Lower leg skin (tissue), 4 donors: ENCODE results near the gene GTF3A. TPM values are rescaled to one million over a fixed set of nuclear protein-coding genes. Genes with fewer than 3 reads are reported as not detected.

Source experiments
- DNase-seq, 2 donors: peaks; one replicate each; pipeline ENCODE4 v3.0.0-alpha.2; 2019; ENCODE audit warnings: low spot score in 2 of 2
- H3K4me3 ChIP-seq: fragments of 200-600 bp; sonication (generic); 2 replicates; pipeline ENCODE4 v1.5.1; 2017; ENCODE audit warnings: mild to moderate bottlenecking, low read depth; ENCODE audit not compliant: poor library complexity, severe bottlenecking
- POLR2A ChIP-seq, 2 donors: fragments of 450-650 bp; IDR thresholded peaks; one replicate each; pipeline ENCODE4 v1.6.1; 2016 to 2017; ENCODE audit warnings: antibody characterized with exemption in 2 of 2, mild to moderate bottlenecking in 1 of 2, moderate library complexity in 1 of 2
- WGBS, 2 donors: methylation state at CpG; one replicate each; pipeline ENCODE4 v1.1.5; 2018; 5-methylcytosine and 5-hydroxymethylcytosine counted together
- intact Hi-C: fragments of 100-400 bp; cut with DNase I; formaldehyde crosslinking; loops from one replicate; pipeline ENCODE4 v1.15.0; 2023; ENCODE audit warnings: low total_unique reads
- total RNA-seq, 4 donors: library from RNA; depleted of rRNA; stranded (reverse); fragments of >200 nt; gene quantifications; one replicate each; pipeline ENCODE4 v1.1.0, GENCODE V29; 2016
- TF ChIP-seq, protein P1 (sequence below), 3 donors: fragments of 450-650 bp; IDR thresholded peaks; one replicate each; pipeline ENCODE4 v1.5.1; 2016; ENCODE audit warnings: antibody characterized with exemption in 3 of 3, mild to moderate bottlenecking in 3 of 3, moderate library complexity in 2 of 3

The GTF3A gene
- total RNA-seq, 4 donors from 2014 or later = 96.6 to 162 (median 101) TPM

GRCh38 chr13:27470075-27470820 is 45.8 kb downstream of the GTF3A start:
- TF ChIP-seq, protein P1, sequence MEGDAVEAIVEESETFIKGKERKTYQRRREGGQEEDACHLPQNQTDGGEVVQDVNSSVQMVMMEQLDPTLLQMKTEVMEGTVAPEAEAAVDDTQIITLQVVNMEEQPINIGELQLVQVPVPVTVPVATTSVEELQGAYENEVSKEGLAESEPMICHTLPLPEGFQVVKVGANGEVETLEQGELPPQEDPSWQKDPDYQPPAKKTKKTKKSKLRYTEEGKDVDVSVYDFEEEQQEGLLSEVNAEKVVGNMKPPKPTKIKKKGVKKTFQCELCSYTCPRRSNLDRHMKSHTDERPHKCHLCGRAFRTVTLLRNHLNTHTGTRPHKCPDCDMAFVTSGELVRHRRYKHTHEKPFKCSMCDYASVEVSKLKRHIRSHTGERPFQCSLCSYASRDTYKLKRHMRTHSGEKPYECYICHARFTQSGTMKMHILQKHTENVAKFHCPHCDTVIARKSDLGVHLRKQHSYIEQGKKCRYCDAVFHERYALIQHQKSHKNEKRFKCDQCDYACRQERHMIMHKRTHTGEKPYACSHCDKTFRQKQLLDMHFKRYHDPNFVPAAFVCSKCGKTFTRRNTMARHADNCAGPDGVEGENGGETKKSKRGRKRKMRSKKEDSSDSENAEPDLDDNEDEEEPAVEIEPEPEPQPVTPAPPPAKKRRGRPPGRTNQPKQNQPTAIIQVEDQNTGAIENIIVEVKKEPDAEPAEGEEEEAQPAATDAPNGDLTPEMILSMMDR (IDR thresholded peaks at IDR 0.05) = no peak
- no peak for TF ChIP-seq POLR2A (IDR thresholded peaks at IDR 0.05)
- WGBS, 2 donors = 74 to 80% methylated on average over 5 of the region's 5 CpGs
- intact Hi-C loops = no loop called here
- no peak overlapping the region for H3K4me3 ChIP-seq
- no peak for DNase-seq

- DNase-seq = no peak
- intact Hi-C loops = no loop called here
- WGBS, 2 donors = 88 to 96% methylated on average over 2 of the region's 2 CpGs
- TF ChIP-seq POLR2A (IDR thresholded peaks at IDR 0.05) = no peak
- TF ChIP-seq, protein P1 (IDR thresholded peaks at IDR 0.05) = no peak
- H3K4me3 ChIP-seq = no peak overlapping the region
Measured at GRCh38 chr13:27472441-27472840, 48.0 kb downstream of the GTF3A start.

DNA sequence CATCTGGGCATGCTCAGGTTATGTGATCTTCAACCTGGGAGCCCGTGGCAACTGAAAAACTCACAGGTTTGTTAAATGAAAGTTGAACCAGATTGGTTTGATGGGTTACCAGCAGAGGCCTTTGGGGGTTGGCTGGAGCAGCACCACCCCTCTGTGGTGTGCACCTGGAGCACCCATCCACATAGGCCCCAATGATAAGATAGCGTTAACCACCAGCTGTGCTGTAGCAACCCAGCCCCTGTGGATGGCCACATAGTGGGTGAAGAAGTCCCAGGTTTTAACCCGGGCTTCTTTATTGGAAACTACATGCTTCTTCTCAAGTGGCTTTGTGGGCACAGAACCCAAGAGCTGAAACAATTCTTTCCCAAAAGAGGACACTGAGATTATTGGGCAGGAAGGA is 48.5 kb downstream of the GTF3A start:
- no peak for DNase-seq
- H3K4me3 ChIP-seq = no peak overlapping the region
- 87 to 94% methylated on average over 3 of the region's 3 CpGs for WGBS, 2 donors
- TF ChIP-seq POLR2A (IDR thresholded peaks at IDR 0.05) = no peak
- TF ChIP-seq, protein P1 (IDR thresholded peaks at IDR 0.05) = no peak
- intact Hi-C loops = no loop called here

DNA sequence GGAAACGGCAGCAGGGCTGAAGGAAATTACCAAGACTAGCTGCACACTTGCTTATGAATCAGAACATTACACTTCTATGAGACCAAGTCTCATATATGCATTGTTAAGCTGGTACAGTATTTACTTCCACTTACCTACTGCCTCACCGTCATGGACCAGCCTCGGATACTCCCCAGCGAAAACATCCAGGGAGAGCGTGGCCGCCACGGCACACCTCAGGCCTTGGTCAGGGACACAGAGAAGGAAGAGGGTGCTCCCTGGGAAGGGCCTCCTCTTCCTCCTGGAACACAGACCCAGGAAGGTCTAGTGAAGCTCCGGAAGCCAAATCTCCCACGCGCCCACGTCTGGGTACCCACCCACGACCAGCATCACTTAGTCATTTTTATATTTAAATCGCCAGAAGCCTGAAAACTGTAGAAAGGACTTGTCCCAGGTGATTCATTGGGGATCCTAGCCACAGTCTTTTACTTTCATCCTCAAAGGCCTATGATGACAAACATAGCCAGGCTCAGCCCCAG is 50.4 kb downstream of the GTF3A start:
- TF ChIP-seq, protein P1 (IDR thresholded peaks at IDR 0.05) = no peak
- TF ChIP-seq POLR2A (IDR thresholded peaks at IDR 0.05) = no peak
- intact Hi-C loops = no loop called here
- 89 to 93% methylated on average over 13 of the region's 13 CpGs for WGBS, 2 donors
- no peak overlapping the region for H3K4me3 ChIP-seq
- no peak for DNase-seq

- DNase-seq = no peak
- intact Hi-C loops = no loop called here
- no peak for TF ChIP-seq POLR2A (IDR thresholded peaks at IDR 0.05)
- TF ChIP-seq, protein P1 (IDR thresholded peaks at IDR 0.05) = no peak
- WGBS, 2 donors = 49 to 57% methylated on average over 10 of the region's 10 CpGs
- H3K4me3 ChIP-seq = no peak overlapping the region
Measured at GRCh38 chr13:27476943-27477703, 52.7 kb downstream of the GTF3A start.
